ENCODE measurements around the gene ADORA1.

- TF ChIP-seq CTCF (IDR thresholded peaks at IDR 0.05), result no peak
- no peak for TF ChIP-seq POLR2A (IDR thresholded peaks at IDR 0.05)
Observed at GRCh38 chr1:203091761-203092330, 35.7 kb upstream of the ADORA1 start.

Measured in Peyer's patch (tissue), 4 donors.